ENCODE results near the gene TRMT2B. TPM values are rescaled to one million over a fixed set of nuclear protein-coding genes. Genes with fewer than 3 reads are reported as not detected.

The TRMT2B gene
- total and polyA plus RNA-seq, 2 donors from 2014 or later = 8.6 to 24.8 TPM

DNA sequence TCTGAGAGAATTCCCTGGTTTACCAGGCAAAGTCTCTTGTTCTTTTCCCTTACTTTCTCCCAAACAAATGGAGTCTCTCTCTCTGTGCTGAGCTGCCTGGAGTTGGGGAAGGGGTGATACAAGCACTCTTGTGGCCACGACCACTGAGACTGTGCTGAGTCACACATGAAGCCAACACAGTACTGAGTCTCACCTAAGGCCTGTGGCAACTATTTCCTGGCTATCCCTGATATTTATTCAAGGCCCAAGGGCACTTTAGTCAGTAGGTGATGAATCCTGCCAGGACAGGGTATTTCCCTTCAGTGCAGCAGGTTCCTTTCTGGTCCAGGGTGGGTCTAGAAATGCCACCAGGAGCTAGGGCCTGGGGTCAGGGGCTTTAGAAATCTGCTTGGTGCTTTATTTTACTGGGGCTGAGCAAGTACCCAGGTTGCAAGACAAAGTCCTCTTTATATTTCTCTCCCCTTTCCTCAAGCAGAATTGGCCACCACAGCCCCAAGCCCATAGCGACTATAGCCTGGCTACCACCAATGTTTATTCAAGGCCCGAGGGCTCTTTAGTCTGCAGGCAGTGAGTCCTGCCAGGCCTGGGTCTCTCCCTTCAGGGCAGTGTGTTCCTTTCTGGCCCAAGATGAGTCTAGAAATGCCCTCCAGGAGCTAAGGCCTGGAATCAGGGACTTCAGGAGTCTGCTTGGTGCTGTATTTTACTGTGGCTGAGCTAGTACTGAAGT is 71.9 kb downstream of the TRMT2B start:
- Histone ChIP-seq H3K4me1 (ENCODE audit: control insufficient read depth in 2 of 3, insufficient read depth in 2 of 3, low read depth in 1 of 3, low read length in 3 of 3) (no peaks in the 10 kb centered on the region), H3K4me3 (ENCODE audit: low read length in 3 of 3) (no peak overlapping the region), H3K27ac (ENCODE audit: low read depth in 2 of 2, low read length in 2 of 2) (no peak overlapping the region), H3K9ac (ENCODE audit: low read length in 3 of 3) (no peak overlapping the region), H3K27me3 (ENCODE audit: control insufficient read depth, insufficient read depth, low read length) (no peaks in the 10 kb centered on the region), H3K9me3 (ENCODE audit: control insufficient read depth in 2 of 3, insufficient read depth in 1 of 3, low read length in 3 of 3) (no peaks in the 10 kb centered on the region), H3K36me3 (ENCODE audit: control insufficient read depth in 2 of 3, insufficient read depth in 3 of 3, low read length in 3 of 3) (no peaks in the 10 kb centered on the region)
- no peak for DNase-seq
- no peak for FAIRE-seq
- intact Hi-C loops (cut with DNase I) = no loop called here
- TF ChIP-seq, protein P1, sequence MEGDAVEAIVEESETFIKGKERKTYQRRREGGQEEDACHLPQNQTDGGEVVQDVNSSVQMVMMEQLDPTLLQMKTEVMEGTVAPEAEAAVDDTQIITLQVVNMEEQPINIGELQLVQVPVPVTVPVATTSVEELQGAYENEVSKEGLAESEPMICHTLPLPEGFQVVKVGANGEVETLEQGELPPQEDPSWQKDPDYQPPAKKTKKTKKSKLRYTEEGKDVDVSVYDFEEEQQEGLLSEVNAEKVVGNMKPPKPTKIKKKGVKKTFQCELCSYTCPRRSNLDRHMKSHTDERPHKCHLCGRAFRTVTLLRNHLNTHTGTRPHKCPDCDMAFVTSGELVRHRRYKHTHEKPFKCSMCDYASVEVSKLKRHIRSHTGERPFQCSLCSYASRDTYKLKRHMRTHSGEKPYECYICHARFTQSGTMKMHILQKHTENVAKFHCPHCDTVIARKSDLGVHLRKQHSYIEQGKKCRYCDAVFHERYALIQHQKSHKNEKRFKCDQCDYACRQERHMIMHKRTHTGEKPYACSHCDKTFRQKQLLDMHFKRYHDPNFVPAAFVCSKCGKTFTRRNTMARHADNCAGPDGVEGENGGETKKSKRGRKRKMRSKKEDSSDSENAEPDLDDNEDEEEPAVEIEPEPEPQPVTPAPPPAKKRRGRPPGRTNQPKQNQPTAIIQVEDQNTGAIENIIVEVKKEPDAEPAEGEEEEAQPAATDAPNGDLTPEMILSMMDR (IDR thresholded peaks at IDR 0.05; ENCODE audit: borderline replicate concordance, extremely low read depth, insufficient read depth) = no peak

DNA sequence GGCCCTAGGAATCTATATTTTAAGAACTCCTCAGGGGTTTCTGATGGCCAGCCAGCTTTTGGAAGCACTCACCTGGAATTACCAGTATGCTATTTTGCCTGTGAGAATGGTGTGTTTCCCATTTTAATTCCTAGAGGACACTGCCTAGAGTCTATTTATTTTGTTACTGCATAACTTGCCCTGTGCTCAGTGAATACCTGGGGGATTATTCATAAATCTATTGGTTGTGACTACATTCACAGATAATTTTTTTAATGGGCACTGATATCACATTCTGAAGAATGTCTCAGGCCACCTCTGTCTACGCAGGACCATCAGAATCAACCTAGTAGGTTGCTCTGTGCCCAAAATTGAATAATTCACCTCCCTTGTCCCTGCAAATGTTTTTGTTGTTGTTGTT is 75.7 kb downstream of the TRMT2B start:
- FAIRE-seq = no peak
- TF ChIP-seq, protein P1 (IDR thresholded peaks at IDR 0.05; ENCODE audit: borderline replicate concordance, extremely low read depth, insufficient read depth) = no peak
- Histone ChIP-seq H3K27me3 (ENCODE audit: control insufficient read depth, insufficient read depth, low read length) (no peaks in the 10 kb centered on the region), H3K4me3 (ENCODE audit: low read length in 3 of 3) (no peak overlapping the region), H3K36me3 (ENCODE audit: control insufficient read depth in 2 of 3, insufficient read depth in 3 of 3, low read length in 3 of 3) (no peaks in the 10 kb centered on the region), H3K9me3 (ENCODE audit: control insufficient read depth in 2 of 3, insufficient read depth in 1 of 3, low read length in 3 of 3) (no peaks in the 10 kb centered on the region), H3K4me1 (ENCODE audit: control insufficient read depth in 2 of 3, insufficient read depth in 2 of 3, low read depth in 1 of 3, low read length in 3 of 3) (no peaks in the 10 kb centered on the region), H3K9ac (ENCODE audit: low read length in 3 of 3) (no peak overlapping the region), H3K27ac (ENCODE audit: low read depth in 2 of 2, low read length in 2 of 2) (no peak overlapping the region)
- intact Hi-C loops (cut with DNase I) = no loop called here
- DNase-seq = no peak

DNA sequence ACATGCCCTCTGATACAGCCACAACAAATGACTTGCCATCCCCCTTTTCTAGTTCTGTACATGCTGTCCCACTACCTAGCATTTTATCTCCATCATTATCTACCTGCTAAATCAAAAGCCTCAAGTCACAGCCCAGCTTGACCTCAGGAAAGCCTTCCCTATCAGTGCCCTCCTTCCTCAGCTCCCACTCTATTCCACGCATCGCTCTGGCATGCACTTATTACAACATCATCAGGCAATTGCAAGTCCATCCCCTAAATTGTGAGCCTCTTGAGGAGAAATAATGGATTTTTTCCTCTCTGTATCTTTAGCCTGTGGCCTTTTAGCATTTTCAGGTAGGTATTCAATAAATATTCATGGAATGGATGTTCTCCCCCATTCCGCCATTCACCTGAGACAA is 76.7 kb downstream of the TRMT2B start:
- intact Hi-C loops (cut with DNase I) = no loop called here
- Histone ChIP-seq H3K27ac (ENCODE audit: low read depth in 2 of 2, low read length in 2 of 2) (no peak overlapping the region), H3K27me3 (ENCODE audit: control insufficient read depth, insufficient read depth, low read length) (no peaks in the 10 kb centered on the region), H3K4me3 (ENCODE audit: low read length in 3 of 3) (no peak overlapping the region), H3K9me3 (ENCODE audit: control insufficient read depth in 2 of 3, insufficient read depth in 1 of 3, low read length in 3 of 3) (no peaks in the 10 kb centered on the region), H3K9ac (ENCODE audit: low read length in 3 of 3) (no peak overlapping the region), H3K4me1 (ENCODE audit: control insufficient read depth in 2 of 3, insufficient read depth in 2 of 3, low read depth in 1 of 3, low read length in 3 of 3) (no peaks in the 10 kb centered on the region), H3K36me3 (ENCODE audit: control insufficient read depth in 2 of 3, insufficient read depth in 3 of 3, low read length in 3 of 3) (no peaks in the 10 kb centered on the region)
- TF ChIP-seq, protein P1 (IDR thresholded peaks at IDR 0.05; ENCODE audit: borderline replicate concordance, extremely low read depth, insufficient read depth) = no peak
- DNase-seq (no peak), FAIRE-seq (no peak)

DNA sequence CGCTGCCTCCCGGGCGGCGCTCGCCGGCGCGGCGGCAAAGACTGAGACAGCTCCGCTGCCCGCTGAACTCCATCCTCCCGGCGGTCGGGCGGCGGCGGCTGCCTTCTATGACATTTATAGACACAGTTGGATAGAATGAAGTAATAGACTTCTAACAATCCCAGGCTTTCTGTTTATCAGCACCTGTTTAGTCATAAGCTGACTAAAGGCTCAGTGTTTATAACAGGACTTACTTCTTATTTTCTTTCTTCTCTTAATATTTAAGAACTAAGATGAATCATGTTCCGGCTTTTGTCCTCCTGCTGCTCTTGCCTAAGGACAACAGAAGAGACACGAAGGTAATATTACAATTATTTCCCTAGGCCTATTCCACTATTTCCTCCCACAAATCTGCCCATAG is 78.5 kb downstream of the TRMT2B start:
- H3K4me1 ChIP-seq (ENCODE audit: control insufficient read depth in 2 of 3, insufficient read depth in 2 of 3, low read depth in 1 of 3, low read length in 3 of 3) = no peaks in the 10 kb centered on the region
- TF ChIP-seq, protein P1 (IDR thresholded peaks at IDR 0.05; ENCODE audit: borderline replicate concordance, extremely low read depth, insufficient read depth) = no peak
- no peak overlapping the region for H3K27ac ChIP-seq (ENCODE audit: low read depth in 2 of 2, low read length in 2 of 2)
- no peaks in the 10 kb centered on the region for H3K27me3 ChIP-seq (ENCODE audit: control insufficient read depth, insufficient read depth, low read length)
- no peaks in the 10 kb centered on the region for H3K9me3 ChIP-seq (ENCODE audit: control insufficient read depth in 2 of 3, insufficient read depth in 1 of 3, low read length in 3 of 3)
- H3K9ac ChIP-seq (ENCODE audit: low read length in 3 of 3) = no peak overlapping the region
- no peaks in the 10 kb centered on the region for H3K36me3 ChIP-seq (ENCODE audit: control insufficient read depth in 2 of 3, insufficient read depth in 3 of 3, low read length in 3 of 3)
- DNase-seq = no peak
- FAIRE-seq = no peak
- H3K4me3 ChIP-seq (ENCODE audit: low read length in 3 of 3) = no peak overlapping the region
- intact Hi-C loops (cut with DNase I) = no loop called here
